ENCODE measurements around the gene SAAL1. TPM values are rescaled to one million over a fixed set of nuclear protein-coding genes. Genes with fewer than 3 reads are reported as not detected.
A peak's percentile ranks its signal among the peaks of the same experiment; 100 is the strongest.

The SAAL1 gene
- total RNA-seq, 1 donor from 2014 or later = 6.3 TPM

DNA sequence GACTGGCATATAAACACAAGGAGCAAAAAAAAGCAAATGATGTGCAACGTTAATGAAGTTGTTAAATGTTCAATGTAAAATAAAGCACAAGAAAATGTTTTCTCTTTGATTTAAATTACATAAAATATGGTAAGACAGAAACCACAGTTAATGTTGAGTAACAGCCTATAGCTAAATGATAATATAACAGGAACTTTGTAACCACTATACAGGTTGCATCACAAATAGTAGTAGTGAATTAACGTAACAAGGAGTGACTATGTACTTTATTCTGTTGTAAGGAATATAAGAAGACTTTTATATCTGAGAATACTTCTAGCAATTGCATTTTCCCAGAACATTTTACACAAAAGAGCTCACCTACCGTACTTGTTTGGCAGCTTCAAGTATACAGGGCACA, 16.9 kb downstream of the SAAL1 start:
- no peak for DNase-seq (ENCODE audit: low read depth)

DNA sequence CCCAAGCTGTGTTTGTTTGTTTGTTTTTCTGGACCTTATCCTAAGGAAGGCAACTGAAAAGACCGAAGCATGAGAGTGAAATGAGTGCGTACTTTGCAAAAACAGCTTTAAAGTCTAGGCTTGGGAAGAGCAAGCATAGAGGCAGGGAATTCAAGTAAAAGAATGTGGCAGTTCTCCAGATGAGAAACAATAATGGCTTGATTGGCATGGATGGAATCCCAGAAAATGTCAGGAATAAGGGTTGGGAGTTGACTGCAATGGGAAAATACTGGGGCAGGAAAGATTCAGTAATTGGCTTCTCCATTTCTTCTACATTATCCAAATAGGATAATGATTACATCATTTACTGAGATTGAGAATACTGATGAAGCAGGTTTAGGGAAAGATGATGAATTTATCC, 17.5 kb downstream of the SAAL1 start:
- no peak for DNase-seq (ENCODE audit: low read depth)

DNA sequence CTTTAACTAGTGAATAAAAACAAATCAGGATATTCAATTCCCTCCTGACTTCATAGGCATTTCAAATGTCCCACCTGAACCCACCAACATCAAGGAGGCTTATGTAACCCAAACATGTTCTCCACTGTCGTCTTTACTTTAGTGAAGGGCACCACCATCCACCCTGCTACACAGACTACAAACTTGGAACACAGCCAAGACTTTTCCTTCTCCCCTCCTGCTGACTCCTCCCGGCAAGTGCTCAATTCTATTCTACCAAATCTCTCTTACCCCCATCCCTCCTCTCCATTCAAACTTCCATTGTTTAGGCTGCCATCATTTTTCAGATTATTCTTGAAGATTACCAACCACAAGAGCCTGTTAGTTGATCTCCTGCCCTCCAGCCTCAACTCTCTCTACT, 24.3 kb downstream of the SAAL1 start:
- DNase-seq (ENCODE audit: low read depth) = no peak

DNA sequence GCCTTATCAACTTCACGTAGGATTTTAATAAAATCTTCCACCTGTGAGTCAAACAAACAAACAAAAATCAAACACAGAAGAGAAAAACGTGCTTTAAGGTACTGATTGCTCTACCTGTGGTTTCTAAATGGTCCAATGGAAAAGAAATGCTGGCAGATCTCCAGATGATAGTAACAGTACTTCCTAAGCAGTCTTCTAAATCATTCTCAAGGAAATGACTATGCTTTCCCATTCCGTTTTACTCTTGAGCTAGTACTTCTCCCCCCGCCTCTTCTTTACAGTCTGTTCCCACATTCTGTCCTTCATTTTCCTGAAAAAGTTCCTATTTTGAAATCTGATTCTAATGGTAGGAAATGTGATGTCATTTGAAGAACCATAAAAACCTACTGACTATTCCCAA, 25.4 kb downstream of the SAAL1 start:
- DNase-seq (ENCODE audit: low read depth) = no peak

DNA sequence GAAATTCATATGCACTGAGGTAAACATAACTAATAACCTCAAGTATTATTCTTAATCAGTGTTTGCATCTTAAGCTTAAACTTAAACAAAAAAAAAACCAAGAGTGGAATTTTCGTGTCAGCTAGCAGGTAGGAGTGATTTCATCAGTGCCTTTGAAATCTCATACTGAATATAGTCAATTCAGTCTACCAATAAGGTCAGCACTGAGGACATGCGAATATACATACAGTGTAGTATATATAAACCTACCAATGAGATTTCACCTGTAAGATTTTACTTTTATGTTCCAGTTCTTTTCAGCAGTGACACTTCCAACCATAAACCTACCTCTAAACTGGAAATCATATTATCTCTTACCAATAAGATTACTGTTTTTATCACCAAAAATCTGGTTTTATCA, 27.0 kb downstream of the SAAL1 start:
- no peak for DNase-seq (ENCODE audit: low read depth)

DNA sequence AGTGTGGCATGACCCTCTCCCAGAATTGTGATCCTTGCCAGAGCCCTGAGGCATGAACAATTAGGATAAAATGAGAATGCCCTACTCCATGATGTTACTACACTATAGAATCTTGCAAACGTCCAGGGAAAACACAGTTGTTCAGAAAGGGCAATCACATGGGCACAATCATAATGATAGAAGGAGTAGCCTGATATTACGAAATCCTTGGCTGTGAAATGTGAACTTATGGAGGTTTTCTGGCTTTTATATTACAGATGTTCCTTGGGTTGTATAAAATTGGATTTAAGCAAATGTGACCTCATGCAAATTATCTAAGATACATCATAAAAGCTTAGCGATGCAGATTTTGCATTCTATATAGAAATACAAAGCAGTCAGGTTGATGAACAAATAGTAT, 30.4 kb downstream of the SAAL1 start:
- DNase-seq (ENCODE audit: low read depth) = no peak

DNA sequence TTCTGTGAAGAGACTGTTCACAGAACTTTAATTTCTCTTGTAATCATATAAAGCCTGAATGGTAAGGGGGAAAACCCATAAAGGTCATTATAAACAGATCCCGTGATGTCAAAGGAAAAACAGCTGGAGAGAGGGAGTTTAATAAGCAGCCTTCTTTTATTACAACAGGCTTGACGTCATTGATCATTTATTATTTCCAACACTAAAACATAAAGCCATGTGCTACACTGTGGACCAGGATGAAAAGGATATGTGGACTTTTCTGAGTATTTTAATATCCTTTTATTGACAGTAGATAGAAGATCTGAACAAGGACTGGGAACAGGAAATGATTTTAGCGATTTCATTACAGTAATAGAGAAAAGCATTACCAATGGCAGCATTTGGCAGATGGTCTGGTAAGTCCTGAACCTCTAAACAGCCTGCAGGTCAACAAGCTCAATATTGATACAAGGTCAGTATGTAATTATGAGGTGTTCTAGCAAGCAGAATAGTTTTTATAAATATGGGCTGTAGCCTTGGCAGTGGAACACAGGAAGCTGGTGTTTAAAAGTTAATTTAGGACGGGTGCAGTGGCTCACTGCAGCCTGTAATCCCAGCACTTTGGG, 34.7 kb downstream of the SAAL1 start:
- no peak for DNase-seq (ENCODE audit: low read depth)

DNA sequence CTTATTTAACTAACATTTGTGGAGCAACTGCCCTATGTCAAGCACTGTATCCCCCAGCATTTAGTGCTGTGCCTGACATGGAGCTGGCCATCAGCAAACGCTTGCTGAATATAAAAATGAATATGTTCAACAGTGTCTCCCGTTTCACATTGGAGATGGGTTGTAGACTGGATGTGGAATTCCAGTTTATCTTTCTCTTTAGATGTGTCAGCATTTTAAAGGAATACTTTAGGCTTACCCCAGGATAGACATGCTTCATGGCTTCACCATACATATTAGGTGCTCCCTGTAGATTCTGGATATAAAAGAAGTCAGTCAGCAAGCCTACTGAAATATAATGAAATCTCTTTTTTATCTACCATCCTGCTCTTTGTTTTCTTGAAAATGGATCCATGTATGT, 38.5 kb downstream of the SAAL1 start:
- no peak for DNase-seq (ENCODE audit: low read depth)

DNA sequence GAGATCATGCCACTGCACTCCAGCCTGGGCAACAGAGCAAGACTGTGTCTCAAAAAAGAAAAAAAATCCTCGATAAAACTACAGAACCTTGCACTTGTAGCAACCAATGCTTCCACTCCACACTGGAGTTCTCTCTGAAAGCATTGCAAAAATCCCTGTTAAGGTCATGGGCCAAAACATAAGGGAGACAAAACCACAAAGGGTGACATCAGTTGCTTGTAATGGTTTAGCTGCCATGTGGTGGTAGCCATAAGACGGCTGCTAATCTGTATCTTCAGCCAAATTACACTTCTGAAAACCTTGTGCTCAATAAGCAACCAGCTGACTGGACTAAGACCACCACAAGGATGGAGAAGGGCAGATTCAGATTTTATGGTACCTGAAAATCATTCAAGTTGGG, 39.3 kb downstream of the SAAL1 start:
- peak; percentile 80 for DNase-seq (ENCODE audit: low read depth)

DNA sequence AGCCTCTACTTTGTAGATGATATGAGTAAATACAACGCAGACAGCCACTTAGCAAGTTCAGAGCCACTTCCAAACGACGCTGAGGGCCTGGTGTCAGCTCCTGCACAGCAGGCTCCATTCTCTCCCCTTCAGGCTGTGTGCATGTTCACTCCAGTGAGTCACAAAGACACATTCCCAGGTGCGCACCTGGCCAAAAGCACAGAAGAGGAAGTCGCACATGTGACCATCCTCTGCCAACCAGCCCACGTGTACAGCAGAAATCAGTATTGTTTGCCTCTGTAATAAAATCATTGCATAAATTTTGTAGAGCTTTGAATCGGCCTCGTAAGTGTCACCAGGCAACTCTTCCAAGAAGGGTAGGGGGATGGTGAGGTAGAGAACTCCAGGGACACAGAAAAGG, 40.3 kb downstream of the SAAL1 start:
- no peak for DNase-seq (ENCODE audit: low read depth)

DNA sequence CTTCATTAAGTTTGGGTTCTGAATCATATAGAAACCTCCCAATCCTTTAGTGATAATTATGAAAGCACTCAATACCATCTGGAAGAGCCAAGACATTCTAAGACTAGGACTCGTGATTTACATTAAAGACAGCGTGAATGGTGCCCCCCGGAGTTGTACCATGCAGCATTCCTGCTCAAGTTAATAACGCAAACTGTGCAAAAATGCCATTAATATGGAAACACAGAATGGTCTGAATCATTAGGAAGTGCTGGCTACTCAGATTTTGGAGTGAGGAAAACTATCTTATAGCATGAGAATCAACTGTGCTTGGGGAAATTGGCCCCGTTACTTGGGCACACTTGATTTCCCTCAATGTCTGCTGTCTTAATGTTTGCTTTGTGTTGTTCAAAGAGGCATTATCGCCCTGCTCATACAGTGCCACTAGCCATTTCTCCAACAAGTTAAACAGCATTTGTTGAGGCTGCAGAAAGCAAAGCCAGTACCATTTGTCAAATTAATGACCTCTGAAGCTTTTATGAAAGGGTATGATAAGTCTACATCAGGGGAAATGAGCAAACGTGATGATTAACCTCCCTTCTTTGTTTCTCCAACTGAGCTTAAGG, 41.3 kb downstream of the SAAL1 start:
- no peak for DNase-seq (ENCODE audit: low read depth)

DNA sequence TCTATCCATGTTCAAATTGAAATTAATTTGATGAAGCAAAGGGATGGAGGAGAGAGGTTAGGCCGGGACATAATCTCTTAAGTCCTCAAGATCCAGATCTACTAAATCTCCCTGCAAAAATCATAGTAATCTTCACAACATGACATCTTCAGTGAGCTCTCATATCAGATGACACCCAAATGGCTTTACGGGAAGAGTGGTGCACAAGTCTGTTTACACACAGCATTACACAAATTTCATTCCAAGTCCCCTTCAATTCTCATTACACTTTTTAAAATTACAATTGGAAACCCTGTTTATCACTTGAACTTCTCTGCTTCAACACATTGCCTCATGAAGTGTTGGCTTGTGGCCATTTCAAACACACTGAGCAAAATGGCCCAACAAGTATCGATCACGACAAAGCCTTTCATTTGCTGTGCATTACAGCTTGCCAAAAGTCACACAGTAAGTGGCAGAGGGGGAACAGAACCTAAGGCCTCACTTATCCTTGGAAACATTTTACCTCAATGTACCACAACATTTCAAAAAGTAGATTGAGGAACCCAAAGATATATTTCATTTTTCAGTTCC, 41.9 kb downstream of the SAAL1 start:
- no peak for DNase-seq (ENCODE audit: low read depth)

DNA sequence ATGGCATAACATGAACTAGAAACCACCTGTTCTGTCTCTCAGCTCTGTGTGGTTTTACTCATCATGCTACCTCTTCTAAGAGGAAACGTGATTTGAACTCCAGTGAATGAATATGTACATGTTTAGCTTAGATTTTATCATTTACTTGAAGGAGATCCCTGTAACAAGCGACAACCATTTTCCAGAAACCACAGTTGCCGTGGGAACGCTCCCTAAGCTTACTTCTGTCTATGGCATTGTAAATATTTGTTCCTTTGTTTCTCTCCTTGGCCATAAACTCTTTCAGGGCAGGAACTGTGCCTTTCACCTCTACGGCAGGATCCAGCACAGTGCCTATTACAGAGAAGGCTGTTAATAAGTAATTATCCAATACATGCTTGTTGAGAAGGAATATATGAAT, 42.8 kb downstream of the SAAL1 start:
- DNase-seq (ENCODE audit: low read depth) = peak; percentile 30

DNA sequence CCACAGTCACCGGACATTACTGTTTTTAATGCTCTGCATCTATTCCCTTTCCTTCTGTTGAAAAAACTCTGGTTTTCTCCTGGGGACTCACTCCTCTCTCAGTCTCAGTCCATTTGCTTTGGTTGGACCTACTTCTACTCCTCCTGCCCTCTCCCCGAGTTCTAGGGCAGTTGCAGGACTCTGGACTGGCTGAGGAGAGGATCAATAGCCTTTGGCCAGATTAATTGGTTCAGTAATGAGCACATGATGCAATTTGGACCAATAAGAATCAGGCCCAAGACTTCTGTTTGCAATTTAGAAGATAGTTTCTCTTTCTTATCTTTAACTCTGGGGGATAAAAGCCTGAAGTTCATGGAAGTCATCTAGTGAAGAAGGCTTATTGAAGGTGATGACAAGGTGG, 44.5 kb downstream of the SAAL1 start:
- no peak for DNase-seq (ENCODE audit: low read depth)

DNA sequence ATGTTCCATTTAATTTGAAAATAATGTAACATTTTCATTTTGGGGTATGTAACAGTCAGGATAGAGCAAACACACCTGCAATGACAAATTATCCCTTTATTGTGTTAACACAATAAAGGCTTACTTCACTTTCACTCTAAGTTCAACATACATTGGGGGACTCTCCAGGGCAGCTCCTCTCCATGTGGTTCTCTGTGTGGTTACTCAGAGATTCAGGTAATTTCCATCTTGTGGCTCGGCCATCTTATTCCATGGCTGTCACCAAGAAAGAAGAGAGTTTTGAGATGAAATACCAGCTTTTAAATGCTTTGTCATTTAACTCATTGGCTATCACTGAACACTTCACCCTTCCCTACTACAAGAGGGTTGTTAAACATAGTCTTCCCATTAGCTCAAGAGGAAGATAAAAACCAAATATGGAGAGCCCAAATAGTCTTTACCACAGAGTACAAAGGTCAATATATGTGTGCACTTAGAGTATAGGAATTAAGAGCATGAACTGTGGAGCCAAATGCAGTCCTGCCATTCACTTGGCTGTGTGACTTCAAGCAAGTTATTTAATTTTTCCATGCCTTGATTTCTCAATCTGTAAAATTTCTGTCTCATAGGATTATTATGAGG, 49.2 kb downstream of the SAAL1 start:
- DNase-seq (ENCODE audit: low read depth) = no peak

DNA sequence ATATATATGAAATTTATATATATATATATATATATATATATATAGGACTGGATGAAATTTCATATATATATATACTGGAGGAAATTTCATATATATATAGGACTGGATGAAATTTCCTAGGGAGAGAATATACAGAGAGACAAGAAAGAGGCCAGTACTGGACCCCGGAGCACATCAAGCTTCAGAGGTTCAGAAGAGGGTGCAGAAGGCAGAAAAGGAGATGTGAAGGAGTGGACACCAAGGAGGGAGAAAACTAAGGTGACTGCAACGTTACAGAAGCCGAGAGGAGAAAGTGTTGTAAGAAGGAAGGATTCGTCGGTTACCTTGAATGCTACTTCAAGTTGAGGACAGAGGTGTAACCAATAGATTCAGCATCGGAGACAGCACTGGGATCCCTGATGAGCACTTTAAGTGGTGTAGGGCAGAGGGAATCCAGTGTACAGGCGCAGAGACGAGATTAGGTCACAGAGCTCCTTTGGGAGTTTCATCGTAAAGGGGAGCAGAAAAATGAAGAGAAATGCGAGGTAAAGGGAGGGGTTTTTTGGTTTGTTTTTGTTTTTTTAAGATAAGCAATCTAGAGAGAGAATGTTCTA, 51.3 kb downstream of the SAAL1 start:
- DNase-seq (ENCODE audit: low read depth) = no peak

DNA sequence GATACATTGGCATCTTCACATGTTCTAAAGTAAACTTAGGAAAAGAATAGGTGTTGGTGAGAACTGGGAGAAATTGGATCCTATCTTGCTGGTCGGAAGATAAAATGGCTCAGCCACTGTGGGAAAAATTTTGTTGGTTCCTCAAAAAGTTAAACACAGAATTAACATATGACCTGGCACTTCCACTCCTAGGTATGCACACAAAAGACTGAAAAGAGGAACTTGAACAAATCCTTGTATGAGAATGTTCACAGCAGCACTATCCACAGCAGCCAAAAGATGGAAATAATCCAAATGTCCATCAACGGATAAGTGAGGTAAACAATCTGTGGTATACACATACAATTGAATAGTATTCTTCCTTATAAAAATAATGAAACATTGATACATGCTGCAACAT, 55.0 kb downstream of the SAAL1 start:
- no peak for DNase-seq (ENCODE audit: low read depth)

DNA sequence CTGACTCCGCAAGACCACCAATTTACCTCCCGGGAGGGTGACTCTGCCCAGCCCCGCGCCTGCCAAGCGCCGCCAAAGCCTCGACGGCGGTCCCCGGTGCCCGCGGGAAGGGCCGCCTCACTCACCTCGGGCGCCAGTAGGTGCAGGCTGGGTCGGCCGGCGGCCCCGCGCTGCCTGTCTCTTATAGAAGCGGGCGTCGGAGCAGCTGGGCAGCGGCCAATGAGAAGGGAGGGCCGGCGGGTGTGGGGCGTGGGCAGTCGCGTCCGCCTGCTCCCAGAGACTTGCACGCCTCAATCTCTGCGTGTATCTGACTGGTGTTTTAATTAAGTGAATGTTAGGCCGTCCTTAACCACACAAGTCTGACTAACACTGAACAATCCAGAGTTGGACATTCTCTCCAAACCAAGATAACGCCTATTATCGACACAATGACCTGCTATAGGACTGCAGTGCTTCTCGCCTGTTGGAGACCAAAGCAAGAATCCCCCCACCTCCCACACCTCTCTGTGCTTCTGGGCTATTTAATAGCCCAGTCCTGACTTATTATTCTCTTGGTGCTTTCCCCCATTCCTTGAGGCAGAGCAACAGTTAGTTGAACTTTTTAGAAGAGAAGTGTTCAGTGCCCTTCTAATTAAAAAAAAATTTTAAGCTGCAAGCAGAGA, 59.6 kb downstream of the SAAL1 start, which contains the start of gene TPH1:
Gene TPH1, minus strand, starts transcription at position 154 of the 662 bp plus-strand sequence. CDS start 5,507 bp downstream, outside the sequence.
- peak; percentile 13 for DNase-seq (ENCODE audit: low read depth)

DNA sequence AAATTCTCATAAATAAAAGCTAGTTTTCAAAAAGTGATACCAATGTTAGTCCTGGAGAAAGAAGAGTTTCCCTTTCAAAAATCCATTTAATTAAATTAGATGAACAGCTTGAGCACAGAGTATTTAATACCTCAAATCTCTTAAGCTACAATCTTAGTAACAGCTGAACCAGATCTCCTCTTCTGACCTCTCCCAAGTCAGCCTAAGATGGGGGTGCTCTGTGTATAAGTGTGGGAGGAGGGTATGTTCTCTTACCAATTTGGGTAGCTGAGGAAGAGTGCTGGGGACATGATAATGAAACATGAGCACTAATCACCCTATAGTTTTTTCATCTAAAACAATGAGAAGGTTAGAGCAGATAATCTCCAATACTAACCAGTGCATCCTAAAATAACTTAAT, 69.4 kb downstream of the SAAL1 start:
- no peak for DNase-seq (ENCODE audit: low read depth)

All from myocyte (in vitro differentiated cells).